ENCODE results near the gene RTL10. TPM values are rescaled to one million over a fixed set of nuclear protein-coding genes. Genes with fewer than 3 reads are reported as not detected.

Gene RTL10
- total and polyA plus RNA-seq, 10 of the 15 experiments (the other 5 are each of a cell fraction or from before 2014, with no cell fraction given) = 5.3 to 18.1 (median 10.3) TPM

DNA sequence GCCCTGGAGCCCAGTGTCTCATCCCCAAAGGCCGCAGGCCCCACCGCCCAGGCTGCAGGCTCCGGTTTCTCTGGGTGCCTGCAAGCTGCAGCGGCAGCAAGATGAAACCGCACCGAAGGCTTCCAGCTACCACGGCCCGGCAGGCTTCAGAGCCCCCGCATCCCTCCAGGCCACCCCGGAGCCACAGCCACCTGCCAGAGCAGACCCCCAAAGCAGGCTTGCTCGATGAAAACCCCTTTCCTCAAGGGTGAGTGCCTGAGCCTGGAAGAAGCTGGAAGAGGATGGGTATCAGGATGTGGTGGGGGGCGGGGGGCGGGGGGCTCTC lies 24.5 kb upstream of the RTL10 start:
- ChIA-PET SMC1A (ENCODE audit: uncharacterized antibody, unreplicated experiment) (no interaction called here), POLR2A (no interaction called here), CTCF (no interaction called here), RAD21 (ENCODE audit: unreplicated experiment) (no interaction called here)
- H3K4me3 ChIP-seq = no peak overlapping the region
- no peaks in the 10 kb centered on the region for H4K20me1 ChIP-seq (ENCODE audit: control insufficient read depth, insufficient read depth)
- no peak for ATAC-seq
- intact Hi-C loops (cut with micrococcal nuclease; ENCODE audit: unreplicated experiment) = no loop called here
- WGBS (ENCODE audit: insufficient coverage, insufficient replicate concordance, low lambda C conversion rate, missing lambda C conversion rate) = 87% methylated on average over 11 of the region's 13 CpGs
- H3K27ac ChIP-seq (ENCODE audit: control insufficient read depth, insufficient read depth) = no peak overlapping the region
- no peak overlapping the region for H2AFZ ChIP-seq (ENCODE audit: control insufficient read depth, low read depth, low read length)
- no peaks in the 10 kb centered on the region for H3K27me3 ChIP-seq (replicated peaks in 1 of 2; ENCODE audit: control insufficient read depth in 2 of 2, insufficient read depth in 2 of 2, low read length in 1 of 2)
- FAIRE-seq = no peak
- no peak for TF ChIP-seq ETV6 (conservative IDR thresholded peaks at IDR 0.05 in 1 of 2, IDR thresholded peaks at IDR 0.05 in 1 of 2; ENCODE audit: borderline replicate concordance in 1 of 2, low read depth in 1 of 2)
- TF ChIP-seq, protein P1, sequence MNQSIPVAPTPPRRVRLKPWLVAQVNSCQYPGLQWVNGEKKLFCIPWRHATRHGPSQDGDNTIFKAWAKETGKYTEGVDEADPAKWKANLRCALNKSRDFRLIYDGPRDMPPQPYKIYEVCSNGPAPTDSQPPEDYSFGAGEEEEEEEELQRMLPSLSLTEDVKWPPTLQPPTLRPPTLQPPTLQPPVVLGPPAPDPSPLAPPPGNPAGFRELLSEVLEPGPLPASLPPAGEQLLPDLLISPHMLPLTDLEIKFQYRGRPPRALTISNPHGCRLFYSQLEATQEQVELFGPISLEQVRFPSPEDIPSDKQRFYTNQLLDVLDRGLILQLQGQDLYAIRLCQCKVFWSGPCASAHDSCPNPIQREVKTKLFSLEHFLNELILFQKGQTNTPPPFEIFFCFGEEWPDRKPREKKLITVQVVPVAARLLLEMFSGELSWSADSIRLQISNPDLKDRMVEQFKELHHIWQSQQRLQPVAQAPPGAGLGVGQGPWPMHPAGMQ (IDR thresholded peaks at IDR 0.05; ENCODE audit: borderline replicate concordance) = no peak
- no peak for TF ChIP-seq YY1 (IDR thresholded peaks at IDR 0.05; ENCODE audit: low read depth, low read length)
- no peak for TF ChIP-seq BHLHE40 (IDR thresholded peaks at IDR 0.05; ENCODE audit: borderline replicate concordance in 1 of 2, low read depth in 2 of 2, low read length in 1 of 2)
- TF ChIP-seq, protein P2, sequence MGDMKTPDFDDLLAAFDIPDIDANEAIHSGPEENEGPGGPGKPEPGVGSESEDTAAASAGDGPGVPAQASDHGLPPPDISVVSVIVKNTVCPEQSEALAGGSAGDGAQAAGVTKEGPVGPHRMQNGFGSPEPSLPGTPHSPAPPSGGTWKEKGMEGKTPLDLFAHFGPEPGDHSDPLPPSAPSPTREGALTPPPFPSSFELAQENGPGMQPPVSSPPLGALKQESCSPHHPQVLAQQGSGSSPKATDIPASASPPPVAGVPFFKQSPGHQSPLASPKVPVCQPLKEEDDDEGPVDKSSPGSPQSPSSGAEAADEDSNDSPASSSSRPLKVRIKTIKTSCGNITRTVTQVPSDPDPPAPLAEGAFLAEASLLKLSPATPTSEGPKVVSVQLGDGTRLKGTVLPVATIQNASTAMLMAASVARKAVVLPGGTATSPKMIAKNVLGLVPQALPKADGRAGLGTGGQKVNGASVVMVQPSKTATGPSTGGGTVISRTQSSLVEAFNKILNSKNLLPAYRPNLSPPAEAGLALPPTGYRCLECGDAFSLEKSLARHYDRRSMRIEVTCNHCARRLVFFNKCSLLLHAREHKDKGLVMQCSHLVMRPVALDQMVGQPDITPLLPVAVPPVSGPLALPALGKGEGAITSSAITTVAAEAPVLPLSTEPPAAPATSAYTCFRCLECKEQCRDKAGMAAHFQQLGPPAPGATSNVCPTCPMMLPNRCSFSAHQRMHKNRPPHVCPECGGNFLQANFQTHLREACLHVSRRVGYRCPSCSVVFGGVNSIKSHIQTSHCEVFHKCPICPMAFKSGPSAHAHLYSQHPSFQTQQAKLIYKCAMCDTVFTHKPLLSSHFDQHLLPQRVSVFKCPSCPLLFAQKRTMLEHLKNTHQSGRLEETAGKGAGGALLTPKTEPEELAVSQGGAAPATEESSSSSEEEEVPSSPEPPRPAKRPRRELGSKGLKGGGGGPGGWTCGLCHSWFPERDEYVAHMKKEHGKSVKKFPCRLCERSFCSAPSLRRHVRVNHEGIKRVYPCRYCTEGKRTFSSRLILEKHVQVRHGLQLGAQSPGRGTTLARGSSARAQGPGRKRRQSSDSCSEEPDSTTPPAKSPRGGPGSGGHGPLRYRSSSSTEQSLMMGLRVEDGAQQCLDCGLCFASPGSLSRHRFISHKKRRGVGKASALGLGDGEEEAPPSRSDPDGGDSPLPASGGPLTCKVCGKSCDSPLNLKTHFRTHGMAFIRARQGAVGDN (IDR thresholded peaks at IDR 0.05) = no peak
- no peak for TF ChIP-seq CHD4 (IDR thresholded peaks at IDR 0.05)
- TF ChIP-seq, protein P3, sequence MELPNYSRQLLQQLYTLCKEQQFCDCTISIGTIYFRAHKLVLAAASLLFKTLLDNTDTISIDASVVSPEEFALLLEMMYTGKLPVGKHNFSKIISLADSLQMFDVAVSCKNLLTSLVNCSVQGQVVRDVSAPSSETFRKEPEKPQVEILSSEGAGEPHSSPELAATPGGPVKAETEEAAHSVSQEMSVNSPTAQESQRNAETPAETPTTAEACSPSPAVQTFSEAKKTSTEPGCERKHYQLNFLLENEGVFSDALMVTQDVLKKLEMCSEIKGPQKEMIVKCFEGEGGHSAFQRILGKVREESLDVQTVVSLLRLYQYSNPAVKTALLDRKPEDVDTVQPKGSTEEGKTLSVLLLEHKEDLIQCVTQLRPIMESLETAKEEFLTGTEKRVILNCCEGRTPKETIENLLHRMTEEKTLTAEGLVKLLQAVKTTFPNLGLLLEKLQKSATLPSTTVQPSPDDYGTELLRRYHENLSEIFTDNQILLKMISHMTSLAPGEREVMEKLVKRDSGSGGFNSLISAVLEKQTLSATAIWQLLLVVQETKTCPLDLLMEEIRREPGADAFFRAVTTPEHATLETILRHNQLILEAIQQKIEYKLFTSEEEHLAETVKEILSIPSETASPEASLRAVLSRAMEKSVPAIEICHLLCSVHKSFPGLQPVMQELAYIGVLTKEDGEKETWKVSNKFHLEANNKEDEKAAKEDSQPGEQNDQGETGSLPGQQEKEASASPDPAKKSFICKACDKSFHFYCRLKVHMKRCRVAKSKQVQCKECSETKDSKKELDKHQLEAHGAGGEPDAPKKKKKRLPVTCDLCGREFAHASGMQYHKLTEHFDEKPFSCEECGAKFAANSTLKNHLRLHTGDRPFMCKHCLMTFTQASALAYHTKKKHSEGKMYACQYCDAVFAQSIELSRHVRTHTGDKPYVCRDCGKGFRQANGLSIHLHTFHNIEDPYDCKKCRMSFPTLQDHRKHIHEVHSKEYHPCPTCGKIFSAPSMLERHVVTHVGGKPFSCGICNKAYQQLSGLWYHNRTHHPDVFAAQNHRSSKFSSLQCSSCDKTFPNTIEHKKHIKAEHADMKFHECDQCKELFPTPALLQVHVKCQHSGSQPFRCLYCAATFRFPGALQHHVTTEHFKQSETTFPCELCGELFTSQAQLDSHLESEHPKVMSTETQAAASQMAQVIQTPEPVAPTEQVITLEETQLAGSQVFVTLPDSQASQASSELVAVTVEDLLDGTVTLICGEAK (IDR thresholded peaks at IDR 0.05; ENCODE audit: borderline replicate concordance) = no peak
- TF ChIP-seq EGR1 (IDR thresholded peaks at IDR 0.05; ENCODE audit: borderline replicate concordance in 1 of 2, low read depth in 2 of 2, low read length in 2 of 2) = no peak
- TF ChIP-seq ESRRA (IDR thresholded peaks at IDR 0.05; ENCODE audit: low read length) = no peak
- no peak for TF ChIP-seq SMARCA5 (IDR thresholded peaks at IDR 0.05)
- BruUV-seq (replicated peaks) = no TSS peak
- H3K79me2 ChIP-seq (ENCODE audit: control insufficient read depth, insufficient read depth, low read length) = no peaks in the 10 kb centered on the region
- in situ Hi-C loops (cut with MboI) = no loop called here
- no peaks in the 10 kb centered on the region for H3K9me3 ChIP-seq (replicated peaks; ENCODE audit: control insufficient read depth, insufficient read depth, low read length)
- H3K9ac ChIP-seq (ENCODE audit: control insufficient read depth, insufficient read depth, low read length) = no peak overlapping the region
- no peaks in the 10 kb centered on the region for H3K36me3 ChIP-seq (ENCODE audit: control insufficient read depth in 2 of 2, insufficient read depth in 2 of 2, low read length in 1 of 2)
- H3K4me1 ChIP-seq (ENCODE audit: control insufficient read depth, insufficient read depth, low read length) = no peaks in the 10 kb centered on the region
- no peak for DNase-seq (ENCODE audit: low read depth, low spot score)
- no peak overlapping the region for H3K4me2 ChIP-seq (ENCODE audit: control insufficient read depth, insufficient read depth)
